A549 treated with CpdA at 1 μM for 4 hours (cell line): ENCODE measurements around the gene IL13RA2. TPM values are rescaled to one million over a fixed set of nuclear protein-coding genes. Genes with fewer than 3 reads are reported as not detected.

Source experiments
- total RNA-seq: library from RNA; stranded (reverse); fragments of 200-300 nt; extraction: Qiagen RNA extraction; gene quantifications from 5 replicates; pipeline ENCODE4 v1.2.3, GENCODE V29; 2022; ENCODE audit warnings: low read depth

Gene IL13RA2
- 0.10 TPM in 1 of 5 replicates, not detected in the others for total RNA-seq

GRCh38 chrX:115017455-115017854 lies at the start of gene IL13RA2:
TSS of gene IL13RA2 (minus strand) at chrX:115017616. CDS start at chrX:115017269, 347 bp downstream.

Other genes starting within 250 kb of the IL13RA2 start
- gene RBMXL3, start 171.8 kb upstream of the IL13RA2 start, total RNA-seq, result not detected in 5 replicates
- gene LRCH2, start 216.5 kb upstream of the IL13RA2 start, total RNA-seq, result 0.04 to 0.05 TPM in 2 of 5 replicates, not detected in the others